ENCODE measurements around the gene OSM.
"Not testable (repeated sequence)": the region's sequence is repeated elsewhere in the genome, so short reads cannot be mapped to it uniquely, and the experiment has no call there.

OSM gene

GRCh38 chr22:30241576-30242371, 24.9 kb downstream of the OSM start:
- DNase-seq: no peak

GRCh38 chr22:30240541-30241417, 25.9 kb downstream of the OSM start:
- DNase-seq: no peak

- no peak for DNase-seq
These were observed 26.9 kb downstream of the OSM start for GRCh38 chr22:30239488-30240405.

GRCh38 chr22:30238661-30239487, 27.8 kb downstream of the OSM start:
- DNase-seq: no peak

GRCh38 chr22:30238136-30238535, 28.5 kb downstream of the OSM start:
- no peak for DNase-seq

- DNase-seq: no peak
These were observed 29.8 kb downstream of the OSM start for GRCh38 chr22:30236875-30237274.

GRCh38 chr22:30235687-30236170, 30.9 kb downstream of the OSM start:
- DNase-seq: no peak

- no peak for DNase-seq
These were observed 31.7 kb downstream of the OSM start for GRCh38 chr22:30234786-30235470.

GRCh38 chr22:30234325-30234724, 32.3 kb downstream of the OSM start:
- DNase-seq: not testable (repeated sequence)

- DNase-seq: no peak
These were observed 33.1 kb downstream of the OSM start for GRCh38 chr22:30233582-30233981.

- DNase-seq: no peak
These were observed 33.9 kb downstream of the OSM start for GRCh38 chr22:30232716-30233218.

- no peak for DNase-seq
These were observed 35.7 kb downstream of the OSM start for GRCh38 chr22:30230787-30231461.

GRCh38 chr22:30230330-30230729, 36.3 kb downstream of the OSM start:
- DNase-seq: no peak

GRCh38 chr22:30228509-30229359, 37.9 kb downstream of the OSM start:
- DNase-seq: peak; percentile 50

- no peak for DNase-seq
These were observed 39.0 kb downstream of the OSM start for GRCh38 chr22:30227438-30228228.

- no peak for DNase-seq
These were observed 40.3 kb downstream of the OSM start for GRCh38 chr22:30226192-30226832.

- no peak for DNase-seq
These were observed 41.3 kb downstream of the OSM start for GRCh38 chr22:30225220-30225927.

Data from NCI-H146 (cell line).